Measurements from ENCODE around the gene IL2RA.
A peak's percentile ranks its signal among the peaks of the same experiment; 100 is the strongest.

Gene IL2RA

DNA sequence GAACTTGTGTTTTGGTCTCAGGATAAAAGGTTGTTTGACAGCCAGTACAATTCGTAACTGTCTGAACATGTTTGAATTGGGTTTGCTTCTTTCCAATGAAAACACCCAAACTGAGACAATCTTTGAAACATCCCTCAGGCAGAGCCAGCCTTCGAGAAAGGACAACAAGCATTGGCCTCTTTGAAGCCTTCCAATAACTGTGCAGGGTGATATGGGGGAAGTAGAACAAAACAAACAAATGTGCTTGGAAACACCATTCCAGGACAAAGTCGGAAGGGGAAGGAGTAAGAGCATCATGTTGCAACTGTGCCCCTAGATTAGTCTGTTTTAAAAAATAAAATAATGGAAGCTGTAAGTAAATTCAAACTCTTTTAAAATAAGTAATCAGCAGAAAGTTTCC is 39.5 kb downstream of the IL2RA start:
- Histone ChIP-seq H4K91ac (ENCODE audit: low read depth, low read length, poor library complexity) (no peak overlapping the region), H3K36me3 (replicated peaks in 1 of 2; ENCODE audit: control insufficient read depth in 2 of 2, insufficient read depth in 2 of 2, low read length in 2 of 2) (no peaks in the 10 kb centered on the region), H3K4me2 (ENCODE audit: insufficient read depth, low read length, poor library complexity, severe bottlenecking) (no peak overlapping the region), H3K23ac (ENCODE audit: low read depth, low read length, poor library complexity) (no peak overlapping the region), H3K4me3 (ENCODE audit: low read length in 2 of 2) (no peak overlapping the region), H2AK5ac (ENCODE audit: low read depth, low read length) (no peak overlapping the region), H3K14ac (ENCODE audit: low read length) (no peak overlapping the region), H4K8ac (ENCODE audit: low read depth, low read length) (no peak overlapping the region), H3K9me3 (replicated peaks in 1 of 2; ENCODE audit: control insufficient read depth in 2 of 2, insufficient read depth in 1 of 2, low read depth in 1 of 2, low read length in 2 of 2) (no peaks in the 10 kb centered on the region), H3K9ac (ENCODE audit: low read depth, low read length, poor library complexity) (no peak overlapping the region), H3K27ac (replicated peaks; ENCODE audit: low read length) (no peak overlapping the region), H2AFZ (ENCODE audit: low read length) (no peak overlapping the region), H3K4ac (ENCODE audit: low read length) (no peak overlapping the region), H3K18ac (ENCODE audit: low read length) (no peak overlapping the region), H2BK5ac (ENCODE audit: low read length) (no peak overlapping the region), H2BK120ac (ENCODE audit: low read depth, low read length) (no peak overlapping the region), H3K79me1 (ENCODE audit: low read depth, low read length) (no peaks in the 10 kb centered on the region), H3K27me3 (ENCODE audit: control insufficient read depth in 3 of 3, insufficient read depth in 3 of 3, low read depth in 1 of 3, low read length in 3 of 3) (no peaks in the 10 kb centered on the region), H2BK15ac (ENCODE audit: low read length) (no peak overlapping the region), H3K4me1 (ENCODE audit: control insufficient read depth in 2 of 2, insufficient read depth in 1 of 2, low read depth in 1 of 2, low read length in 2 of 2) (no peaks in the 10 kb centered on the region), H2BK12ac (ENCODE audit: low read length) (no peak overlapping the region)
- DNase-seq (ENCODE audit: low spot score), result no peak
- no CpG with 5 or more reads among the region's 3 CpGs for WGBS, 2 donors (ENCODE audit: extremely low coverage in 2 of 2, insufficient read length in 2 of 2, insufficient replicate concordance in 1 of 2)

DNA sequence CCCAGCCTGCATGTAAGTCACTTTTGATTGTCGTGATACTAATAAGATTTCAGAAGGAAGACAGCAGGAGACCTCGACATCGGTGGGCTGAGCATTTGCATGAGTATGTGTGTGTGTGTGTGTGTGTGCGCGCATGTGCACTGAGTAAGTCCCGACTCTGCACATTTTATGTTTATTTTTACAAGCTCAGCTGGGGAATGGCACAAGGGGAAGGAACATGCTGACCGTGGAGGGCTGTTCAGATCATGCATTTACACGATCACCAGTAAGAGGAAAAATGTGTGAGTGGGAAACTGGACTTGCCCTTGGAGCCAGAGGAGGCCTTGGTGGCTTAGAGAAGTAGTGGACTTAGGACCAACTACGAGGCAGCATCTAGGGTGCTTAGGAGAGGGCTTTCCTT is 41.3 kb downstream of the IL2RA start:
- H2BK15ac ChIP-seq (ENCODE audit: low read length), result no peak overlapping the region
- H2BK12ac ChIP-seq (ENCODE audit: low read length), result no peak overlapping the region
- H3K9me3 ChIP-seq (replicated peaks in 1 of 2; ENCODE audit: control insufficient read depth in 2 of 2, insufficient read depth in 1 of 2, low read depth in 1 of 2, low read length in 2 of 2), result no peaks in the 10 kb centered on the region
- DNase-seq (ENCODE audit: low spot score), result no peak
- no peaks in the 10 kb centered on the region for H3K4me1 ChIP-seq (ENCODE audit: control insufficient read depth in 2 of 2, insufficient read depth in 1 of 2, low read depth in 1 of 2, low read length in 2 of 2)
- no peak overlapping the region for H2BK120ac ChIP-seq (ENCODE audit: low read depth, low read length)
- H3K4me3 ChIP-seq (ENCODE audit: low read length in 2 of 2), result no peak overlapping the region
- no peak overlapping the region for H3K4ac ChIP-seq (ENCODE audit: low read length)
- H3K23ac ChIP-seq (ENCODE audit: low read depth, low read length, poor library complexity), result no peak overlapping the region
- no CpG with 5 or more reads among the region's 9 CpGs for WGBS, 2 donors (ENCODE audit: extremely low coverage in 2 of 2, insufficient read length in 2 of 2, insufficient replicate concordance in 1 of 2)
- no peak overlapping the region for H4K91ac ChIP-seq (ENCODE audit: low read depth, low read length, poor library complexity)
- no peaks in the 10 kb centered on the region for H3K36me3 ChIP-seq (replicated peaks in 1 of 2; ENCODE audit: control insufficient read depth in 2 of 2, insufficient read depth in 2 of 2, low read length in 2 of 2)
- H3K27ac ChIP-seq (replicated peaks; ENCODE audit: low read length), result no peak overlapping the region
- no peak overlapping the region for H3K14ac ChIP-seq (ENCODE audit: low read length)
- no peak overlapping the region for H4K8ac ChIP-seq (ENCODE audit: low read depth, low read length)
- no peaks in the 10 kb centered on the region for H3K79me1 ChIP-seq (ENCODE audit: low read depth, low read length)
- no peak overlapping the region for H2AFZ ChIP-seq (ENCODE audit: low read length)
- H3K18ac ChIP-seq (ENCODE audit: low read length), result no peak overlapping the region
- no peak overlapping the region for H2BK5ac ChIP-seq (ENCODE audit: low read length)
- no peak overlapping the region for H2AK5ac ChIP-seq (ENCODE audit: low read depth, low read length)
- H3K4me2 ChIP-seq (ENCODE audit: insufficient read depth, low read length, poor library complexity, severe bottlenecking), result no peak overlapping the region
- no peaks in the 10 kb centered on the region for H3K27me3 ChIP-seq (ENCODE audit: control insufficient read depth in 3 of 3, insufficient read depth in 3 of 3, low read depth in 1 of 3, low read length in 3 of 3)
- H3K9ac ChIP-seq (ENCODE audit: low read depth, low read length, poor library complexity), result no peak overlapping the region

DNA sequence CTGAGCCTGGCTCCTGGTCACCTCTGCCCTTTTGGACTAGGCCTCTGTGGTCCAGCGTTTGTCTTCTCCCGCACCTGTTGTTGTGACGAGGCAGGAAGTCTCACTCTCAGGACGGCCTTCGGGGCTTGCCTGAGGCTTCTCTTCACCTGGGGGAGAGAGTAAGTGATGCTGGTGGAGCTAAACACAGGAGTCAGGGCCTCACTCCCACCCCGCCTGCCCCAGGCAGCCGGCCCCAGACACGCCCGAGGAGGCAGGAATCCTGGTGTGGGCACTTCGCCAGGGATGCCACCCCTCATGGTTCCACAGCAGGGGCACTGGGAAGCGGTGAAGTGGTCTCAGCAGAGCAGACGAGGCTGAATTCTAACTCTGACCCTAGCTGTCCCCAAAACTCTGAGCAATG is 42.4 kb downstream of the IL2RA start:
- no peak for DNase-seq (ENCODE audit: low spot score)
- Histone ChIP-seq H2BK5ac (ENCODE audit: low read length) (no peak overlapping the region), H3K36me3 (replicated peaks in 1 of 2; ENCODE audit: control insufficient read depth in 2 of 2, insufficient read depth in 2 of 2, low read length in 2 of 2) (no peaks in the 10 kb centered on the region), H3K14ac (ENCODE audit: low read length) (no peak overlapping the region), H2AK5ac (ENCODE audit: low read depth, low read length) (peak overlapping the region; percentile 31), H2AFZ (ENCODE audit: low read length) (no peak overlapping the region), H3K4me3 (ENCODE audit: low read length in 2 of 2) (no peak overlapping the region), H2BK120ac (ENCODE audit: low read depth, low read length) (no peak overlapping the region), H4K91ac (ENCODE audit: low read depth, low read length, poor library complexity) (no peak overlapping the region), H3K18ac (ENCODE audit: low read length) (no peak overlapping the region), H3K27ac (replicated peaks; ENCODE audit: low read length) (no peak overlapping the region), H3K9me3 (replicated peaks in 1 of 2; ENCODE audit: control insufficient read depth in 2 of 2, insufficient read depth in 1 of 2, low read depth in 1 of 2, low read length in 2 of 2) (no peaks in the 10 kb centered on the region), H3K9ac (ENCODE audit: low read depth, low read length, poor library complexity) (no peak overlapping the region), H2BK12ac (ENCODE audit: low read length) (no peak overlapping the region), H3K23ac (ENCODE audit: low read depth, low read length, poor library complexity) (peak overlapping the region; percentile 26), H3K27me3 (ENCODE audit: control insufficient read depth in 3 of 3, insufficient read depth in 3 of 3, low read depth in 1 of 3, low read length in 3 of 3) (no peaks in the 10 kb centered on the region), H3K4ac (ENCODE audit: low read length) (no peak overlapping the region), H3K4me1 (ENCODE audit: control insufficient read depth in 2 of 2, insufficient read depth in 1 of 2, low read depth in 1 of 2, low read length in 2 of 2) (no peaks in the 10 kb centered on the region), H2BK15ac (ENCODE audit: low read length) (no peak overlapping the region), H3K79me1 (ENCODE audit: low read depth, low read length) (no peaks in the 10 kb centered on the region), H3K4me2 (ENCODE audit: insufficient read depth, low read length, poor library complexity, severe bottlenecking) (no peak overlapping the region), H4K8ac (ENCODE audit: low read depth, low read length) (no peak overlapping the region)
- WGBS, 2 donors (ENCODE audit: extremely low coverage in 2 of 2, insufficient read length in 2 of 2, insufficient replicate concordance in 1 of 2), result no CpG with 5 or more reads among the region's 12 CpGs

DNA sequence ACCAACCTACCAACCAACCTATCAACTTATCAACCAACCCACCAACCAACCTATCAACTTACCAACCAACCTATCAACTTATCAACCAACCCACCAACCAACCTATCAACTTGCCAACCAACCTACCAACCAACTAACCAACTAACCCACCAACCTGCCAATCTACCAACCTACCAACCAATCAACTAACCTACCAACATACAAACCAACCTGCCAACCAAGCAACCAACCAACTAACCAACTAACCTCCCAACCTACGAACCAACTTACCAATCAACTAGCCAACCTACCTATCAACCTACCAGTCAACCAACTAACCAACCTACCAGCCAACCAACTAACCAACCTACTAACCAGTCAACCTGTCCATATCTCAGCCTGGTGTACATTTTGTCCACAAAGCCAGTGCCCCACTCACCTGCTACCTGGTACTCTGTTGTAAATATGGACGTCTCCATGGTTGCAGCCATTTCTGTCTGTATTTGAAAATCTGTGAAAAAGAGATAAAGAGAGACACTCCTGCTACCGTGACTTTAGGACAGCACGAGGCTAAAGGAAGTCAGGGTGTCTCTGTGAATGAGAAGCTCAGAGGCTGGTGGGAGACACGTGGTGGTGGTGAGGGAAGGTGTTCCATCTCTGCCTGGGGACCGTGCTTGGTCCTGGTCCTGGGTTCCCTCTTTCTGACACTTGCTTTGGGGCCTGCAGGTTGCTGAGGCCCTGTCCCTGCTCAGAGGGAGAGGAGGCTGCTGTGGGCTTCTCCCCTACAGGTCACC is 43.0 kb downstream of the IL2RA start:
- no peak overlapping the region for H2BK120ac ChIP-seq (ENCODE audit: low read depth, low read length)
- no peak overlapping the region for H3K18ac ChIP-seq (ENCODE audit: low read length)
- H3K4me1 ChIP-seq (ENCODE audit: control insufficient read depth in 2 of 2, insufficient read depth in 1 of 2, low read depth in 1 of 2, low read length in 2 of 2), result no peaks in the 10 kb centered on the region
- H2AK5ac ChIP-seq (ENCODE audit: low read depth, low read length), result peak overlapping the region; percentile 31
- DNase-seq (ENCODE audit: low spot score), result no peak
- no peak overlapping the region for H2BK12ac ChIP-seq (ENCODE audit: low read length)
- no peak overlapping the region for H3K27ac ChIP-seq (replicated peaks; ENCODE audit: low read length)
- H2BK15ac ChIP-seq (ENCODE audit: low read length), result no peak overlapping the region
- no peak overlapping the region for H3K14ac ChIP-seq (ENCODE audit: low read length)
- no peak overlapping the region for H4K91ac ChIP-seq (ENCODE audit: low read depth, low read length, poor library complexity)
- H3K9me3 ChIP-seq (replicated peaks in 1 of 2; ENCODE audit: control insufficient read depth in 2 of 2, insufficient read depth in 1 of 2, low read depth in 1 of 2, low read length in 2 of 2), result no peaks in the 10 kb centered on the region
- H3K27me3 ChIP-seq (ENCODE audit: control insufficient read depth in 3 of 3, insufficient read depth in 3 of 3, low read depth in 1 of 3, low read length in 3 of 3), result no peaks in the 10 kb centered on the region
- H3K4me3 ChIP-seq (ENCODE audit: low read length in 2 of 2), result peak overlapping the region in 1 of 2 donors; percentile 24
- no peak overlapping the region for H2BK5ac ChIP-seq (ENCODE audit: low read length)
- peak overlapping the region; percentile 26 for H3K23ac ChIP-seq (ENCODE audit: low read depth, low read length, poor library complexity)
- H3K9ac ChIP-seq (ENCODE audit: low read depth, low read length, poor library complexity), result no peak overlapping the region
- no peak overlapping the region for H4K8ac ChIP-seq (ENCODE audit: low read depth, low read length)
- H3K4ac ChIP-seq (ENCODE audit: low read length), result no peak overlapping the region
- H2AFZ ChIP-seq (ENCODE audit: low read length), result no peak overlapping the region
- no peak overlapping the region for H3K4me2 ChIP-seq (ENCODE audit: insufficient read depth, low read length, poor library complexity, severe bottlenecking)
- WGBS, 2 donors (ENCODE audit: extremely low coverage in 2 of 2, insufficient read length in 2 of 2, insufficient replicate concordance in 1 of 2), result 100% methylated on average over 1 of the region's 6 CpGs
- H3K36me3 ChIP-seq (replicated peaks in 1 of 2; ENCODE audit: control insufficient read depth in 2 of 2, insufficient read depth in 2 of 2, low read length in 2 of 2), result no peaks in the 10 kb centered on the region
- no peaks in the 10 kb centered on the region for H3K79me1 ChIP-seq (ENCODE audit: low read depth, low read length)
